ENCODE results near the gene CLDN15.
"Not testable (repeated sequence)": the region's sequence is repeated elsewhere in the genome, so short reads cannot be mapped to it uniquely, and the experiment has no call there.

The CLDN15 gene

GRCh38 chr7:101200504-101200861 lies 37.1 kb downstream of the CLDN15 start:
- peaks cover 22% of the 10 kb centered on the region for H3K4me1 Mint-ChIP-seq
- DNase-seq (no peak), ATAC-seq (no peak)
- H3K27ac Mint-ChIP-seq: no peak overlapping the region
- H3K9me3 Mint-ChIP-seq: no peaks in the 10 kb centered on the region
- H3K4me3 Mint-ChIP-seq: no peak overlapping the region
- peaks cover 63% of the 10 kb centered on the region for H3K27me3 Mint-ChIP-seq

GRCh38 chr7:101199522-101199921 lies 38.1 kb downstream of the CLDN15 start:
- ATAC-seq, DNase-seq, H3K4me3 Mint-ChIP-seq, H3K9me3 Mint-ChIP-seq, H3K27ac Mint-ChIP-seq: not testable (repeated sequence)
- Mint-ChIP-seq H3K27me3 (peaks cover 69% of the 10 kb centered on the region), H3K4me1 (peaks cover 20% of the 10 kb centered on the region)

- Mint-ChIP-seq H3K4me1 (peaks cover 14% of the 10 kb centered on the region), H3K9me3 (no peaks in the 10 kb centered on the region), H3K27me3 (peaks cover 62% of the 10 kb centered on the region), H3K27ac (peak overlapping the region in 1 of 2 donors; percentile 67), H3K4me3 (no peak overlapping the region)
- DNase-seq: no peak
- ATAC-seq: no peak
Observed at GRCh38 chr7:101198476-101198875, 39.1 kb downstream of the CLDN15 start.

- H3K4me3 Mint-ChIP-seq: no peak overlapping the region
- H3K9me3 Mint-ChIP-seq: no peaks in the 10 kb centered on the region
- H3K27me3 Mint-ChIP-seq: peaks cover 57% of the 10 kb centered on the region
Observed at GRCh38 chr7:101197991-101198390, 39.6 kb downstream of the CLDN15 start.

GRCh38 chr7:101195884-101196283 lies 41.7 kb downstream of the CLDN15 start:
- H3K27me3 Mint-ChIP-seq: peaks cover 36% of the 10 kb centered on the region
- H3K9me3 Mint-ChIP-seq: no peaks in the 10 kb centered on the region
- no peak for ATAC-seq

More at GRCh38 chr7:101197991-101198390, 39.6 kb downstream of the CLDN15 start:
- no peak for DNase-seq
- Mint-ChIP-seq H3K27ac (no peak overlapping the region), H3K4me1 (peaks cover 14% of the 10 kb centered on the region)
- no peak for ATAC-seq

GRCh38 chr7:101189109-101189508 lies 48.5 kb downstream of the CLDN15 start:
- DNase-seq (no peak), ATAC-seq (no peak)
- peaks cover 28% of the 10 kb centered on the region for H3K27me3 Mint-ChIP-seq
- no peak overlapping the region for H3K4me3 Mint-ChIP-seq
- no peaks in the 10 kb centered on the region for H3K9me3 Mint-ChIP-seq
- H3K27ac Mint-ChIP-seq: no peak overlapping the region
- H3K4me1 Mint-ChIP-seq: peaks cover 5% of the 10 kb centered on the region

More at GRCh38 chr7:101195884-101196283, 41.7 kb downstream of the CLDN15 start:
- Mint-ChIP-seq H3K4me3 (no peak overlapping the region), H3K4me1 (peaks cover 9% of the 10 kb centered on the region), H3K27ac (no peak overlapping the region)
- DNase-seq: no peak

- H3K27me3 Mint-ChIP-seq: peaks cover 38% of the 10 kb centered on the region
- H3K9me3 Mint-ChIP-seq: no peaks in the 10 kb centered on the region
- ATAC-seq (no peak), DNase-seq (no peak)
- H3K27ac Mint-ChIP-seq: no peak overlapping the region
- no peak overlapping the region for H3K4me3 Mint-ChIP-seq
- no peaks in the 10 kb centered on the region for H3K4me1 Mint-ChIP-seq
Observed at GRCh38 chr7:101186844-101187428, 50.7 kb downstream of the CLDN15 start.

GRCh38 chr7:101186194-101186593 lies 51.4 kb downstream of the CLDN15 start:
- no peaks in the 10 kb centered on the region for H3K4me1 Mint-ChIP-seq
- DNase-seq (no peak), ATAC-seq (no peak)
- H3K9me3 Mint-ChIP-seq: no peaks in the 10 kb centered on the region
- H3K27me3 Mint-ChIP-seq: peaks cover 43% of the 10 kb centered on the region
- H3K27ac Mint-ChIP-seq: no peak overlapping the region
- H3K4me3 Mint-ChIP-seq: no peak overlapping the region

- DNase-seq: no peak
- H3K27ac Mint-ChIP-seq: no peak overlapping the region
- H3K4me1 Mint-ChIP-seq: peaks cover 6% of the 10 kb centered on the region
- H3K9me3 Mint-ChIP-seq: no peaks in the 10 kb centered on the region
- peaks cover 47% of the 10 kb centered on the region for H3K27me3 Mint-ChIP-seq
- H3K4me3 Mint-ChIP-seq: no peak overlapping the region
- ATAC-seq: no peak
Observed at GRCh38 chr7:101185258-101185839, 52.3 kb downstream of the CLDN15 start.
